NCI-H1930 (cell line): ENCODE data around the gene TXNRD1.

Experiments
- DNase-seq, 2 experiments: peaks; one replicate each; lab custom pipeline; 2025; lab: John Stamatoyannopoulos, UW

TXNRD1 gene

DNA sequence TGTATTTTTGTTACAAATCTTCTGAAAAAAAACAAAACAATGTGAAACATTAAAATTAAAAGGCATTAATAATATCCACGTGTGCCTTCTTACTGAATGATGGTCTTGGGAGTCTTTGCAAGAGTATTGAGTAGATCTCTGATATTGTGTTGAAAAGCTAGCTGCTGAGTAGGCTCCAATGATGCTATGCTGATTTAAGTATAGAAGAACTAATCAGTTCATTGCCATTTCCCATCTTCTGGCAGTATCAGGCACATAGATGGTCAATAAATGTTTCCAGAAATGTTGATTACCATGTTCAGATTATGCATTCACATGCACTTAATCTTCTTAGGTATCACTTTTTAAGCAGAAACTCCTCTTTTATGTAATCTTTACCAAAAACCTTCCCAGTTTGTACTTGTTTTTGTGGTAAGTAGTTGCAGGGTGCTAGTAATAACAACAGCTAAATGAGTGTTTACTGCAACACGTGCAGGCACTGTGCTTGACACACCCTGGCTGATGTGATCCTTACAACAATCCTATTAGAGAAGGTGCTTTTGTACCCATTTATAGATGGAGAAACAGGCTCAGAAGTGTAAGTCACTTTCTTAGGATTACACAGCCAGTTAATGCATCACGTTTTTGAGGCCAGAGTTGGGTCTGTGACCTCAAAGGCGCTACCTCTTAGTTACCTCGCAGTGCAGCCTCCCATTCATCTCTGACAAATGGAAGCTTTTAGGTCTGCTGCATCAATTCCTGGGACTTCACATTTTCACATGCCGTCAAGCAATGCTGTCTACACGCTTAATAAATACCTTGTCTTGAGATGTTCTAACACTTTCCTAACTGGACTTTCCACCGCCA lies 134.9 kb downstream of the TXNRD1 start:
- no peak for DNase-seq

DNA sequence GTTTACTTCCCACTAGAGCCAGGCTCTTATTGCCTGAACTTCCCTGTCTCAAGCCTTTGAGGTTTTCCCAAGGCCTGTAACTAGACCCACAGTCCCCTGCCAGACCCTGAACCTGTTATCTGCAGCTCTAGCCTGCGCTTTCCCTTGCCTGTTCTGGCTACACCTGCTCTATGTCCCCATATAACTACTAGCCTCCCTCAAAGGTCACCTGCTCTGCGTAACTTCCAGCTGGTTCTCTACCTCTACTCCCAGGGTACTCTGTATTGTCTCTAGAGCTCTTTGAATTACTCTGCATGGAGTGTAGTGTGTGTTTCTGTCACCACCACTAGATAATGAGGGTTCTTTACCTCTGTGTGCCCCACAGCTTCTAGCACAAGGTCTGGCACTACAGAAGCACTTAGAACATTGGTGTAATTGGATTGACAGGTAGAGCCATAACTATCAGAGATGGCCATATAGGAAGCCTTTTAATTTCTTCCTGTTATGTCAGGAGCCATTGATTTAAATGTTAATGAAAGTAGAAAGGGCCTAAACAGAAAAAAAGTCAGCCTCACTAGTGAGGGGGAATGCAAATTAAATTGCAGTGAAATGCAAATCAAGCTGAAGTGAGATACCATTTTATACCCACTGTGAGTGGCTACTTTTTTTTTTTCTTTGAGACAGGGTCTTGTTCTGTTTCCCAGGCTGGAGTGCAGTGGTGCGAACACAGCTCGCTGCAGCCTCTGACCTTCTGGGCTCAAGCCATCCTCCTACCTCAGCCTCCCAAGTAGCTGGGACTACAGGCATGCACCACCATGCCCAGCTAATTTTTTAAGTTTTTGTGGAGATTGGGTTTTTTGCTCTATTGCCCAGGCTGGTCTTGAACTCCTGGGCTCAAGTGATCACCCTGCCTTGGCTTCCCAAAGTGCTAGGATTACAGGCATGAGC lies 135.7 kb downstream of the TXNRD1 start:
- no peak for DNase-seq

DNA sequence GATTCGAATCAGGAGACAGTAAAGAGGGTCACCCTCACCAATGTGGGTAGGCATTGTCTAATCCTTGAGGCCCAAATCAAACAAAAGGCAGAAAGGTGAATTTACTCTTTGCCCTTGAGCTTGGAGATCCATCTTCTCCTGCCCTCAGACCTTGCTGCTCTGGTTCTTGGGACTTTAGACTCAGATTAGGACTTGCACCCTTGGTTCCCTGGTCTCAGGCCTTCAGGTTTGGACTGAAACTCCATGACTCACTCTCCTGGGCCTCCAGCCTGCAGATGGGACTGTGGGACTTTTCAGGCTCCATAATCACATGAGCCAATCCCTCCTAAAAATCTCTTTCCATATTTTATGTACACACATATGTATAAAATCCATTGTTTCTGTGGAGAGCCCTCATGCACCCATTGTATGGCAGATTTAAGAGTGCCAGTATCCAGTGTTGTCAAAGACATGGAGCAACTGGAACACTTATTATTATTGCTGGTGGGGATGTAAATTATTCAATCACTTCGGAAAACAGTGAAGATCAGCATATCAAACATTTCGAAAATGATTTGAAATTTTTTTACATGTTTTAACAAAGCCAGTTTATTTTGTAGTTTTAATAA lies 136.6 kb downstream of the TXNRD1 start:
- DNase-seq: no peak

DNA sequence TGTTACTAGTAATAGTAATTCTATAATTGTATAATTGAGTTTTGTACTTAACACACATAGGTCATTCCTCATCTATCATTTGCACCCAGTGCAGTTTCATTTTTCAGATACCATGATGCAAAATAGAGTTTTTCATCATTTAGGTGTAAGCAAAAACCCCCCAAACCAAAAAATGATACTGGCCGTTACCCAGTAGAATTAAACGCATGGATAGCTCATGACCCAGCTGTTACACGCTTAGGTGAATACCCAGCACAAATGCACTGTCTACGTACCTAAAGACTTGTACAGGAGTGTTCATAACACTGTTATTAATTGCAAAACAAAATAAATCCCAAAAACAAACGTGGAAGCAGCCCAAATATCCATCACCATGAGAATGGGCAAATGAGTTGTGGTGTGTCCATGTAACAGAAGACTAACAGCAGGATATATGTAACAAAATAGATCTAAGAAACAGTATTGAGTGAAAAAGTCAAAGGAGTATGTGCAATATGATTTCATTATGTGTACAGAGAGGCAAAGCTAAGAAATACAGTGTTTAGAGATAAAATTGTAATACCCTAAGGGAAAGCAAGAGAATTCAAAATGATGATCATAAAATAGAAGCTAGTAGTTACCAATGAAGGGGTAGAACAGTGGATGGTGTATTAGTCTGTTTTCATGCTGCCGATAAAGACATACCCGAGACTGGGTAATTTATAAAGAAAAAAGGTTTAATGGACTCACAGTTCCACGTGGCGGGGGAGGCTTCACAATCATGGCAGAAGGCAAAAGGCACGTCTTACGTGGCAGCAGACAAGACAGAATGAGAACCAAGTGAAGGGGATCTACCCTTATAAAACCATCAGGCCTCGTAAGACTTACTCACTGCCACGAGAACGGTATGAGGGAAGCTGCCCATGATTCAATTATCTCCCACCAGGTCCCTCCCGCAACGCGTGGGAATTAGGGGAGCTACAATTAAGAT lies 137.7 kb downstream of the TXNRD1 start:
- DNase-seq: no peak

DNA sequence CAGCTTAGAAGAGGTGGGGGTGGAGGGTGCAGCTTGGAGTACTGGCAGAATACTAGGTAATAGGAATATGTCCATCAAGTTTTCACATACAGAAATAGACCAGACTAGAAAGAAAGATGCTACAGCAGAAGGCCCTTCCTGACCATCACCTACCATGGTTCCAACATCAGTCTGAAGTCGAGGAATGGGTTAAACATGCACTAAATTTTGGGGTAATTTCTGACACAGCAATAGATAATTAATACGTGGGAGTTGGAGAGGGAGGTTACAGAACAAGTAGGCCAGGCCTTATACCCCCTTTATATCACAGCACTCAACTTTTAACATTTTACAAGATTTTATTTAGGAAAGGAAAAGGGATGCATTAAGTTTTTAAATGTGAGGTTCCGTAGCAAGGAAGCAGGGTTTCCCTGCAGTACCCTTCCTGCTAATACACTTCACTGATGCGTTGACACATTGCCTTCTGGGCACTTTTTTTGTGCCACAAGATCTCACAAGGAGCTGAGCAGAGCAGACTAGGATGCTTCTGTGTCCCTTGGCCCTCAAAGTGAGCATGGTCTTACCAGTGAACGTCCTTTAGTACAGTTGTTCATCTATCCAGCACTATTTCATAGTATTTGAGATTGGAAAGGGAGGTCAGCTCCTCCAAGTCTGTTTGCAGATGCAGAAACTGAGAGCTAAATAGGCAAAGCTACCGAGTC lies 138.7 kb downstream of the TXNRD1 start:
- no peak for DNase-seq

DNA sequence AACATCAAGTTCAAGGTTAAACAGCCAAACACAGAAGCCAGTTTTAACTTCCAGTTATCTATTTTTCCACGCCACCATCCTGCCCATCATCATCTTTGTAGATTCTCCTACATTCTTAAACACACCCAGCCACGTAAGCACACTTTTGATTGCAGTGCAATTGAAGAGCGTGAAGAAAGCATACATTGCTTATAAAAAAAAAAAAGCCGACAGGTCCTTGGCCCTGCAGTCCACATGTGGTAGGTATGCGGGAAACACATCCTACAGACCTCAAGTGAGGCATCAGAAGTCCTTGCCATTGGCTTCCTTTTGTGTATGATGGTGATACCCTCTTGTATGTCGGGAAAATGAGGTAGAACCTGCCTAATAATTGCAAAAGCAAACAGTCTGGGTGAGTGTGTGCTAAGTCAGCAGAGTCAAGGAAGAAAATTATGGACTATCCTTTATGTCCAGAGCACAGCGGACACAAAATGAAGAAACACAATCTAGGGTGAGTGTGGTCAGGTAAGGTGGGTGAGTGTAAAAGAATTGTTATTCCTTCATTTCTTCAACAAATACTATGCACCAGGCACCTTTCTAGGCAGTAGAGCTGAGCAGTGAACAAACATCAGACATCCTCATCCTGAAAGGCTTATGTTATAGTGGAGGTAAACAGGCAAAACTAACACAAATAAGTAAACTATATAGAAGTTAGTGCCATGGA lies 139.4 kb downstream of the TXNRD1 start:
- DNase-seq: no peak

DNA sequence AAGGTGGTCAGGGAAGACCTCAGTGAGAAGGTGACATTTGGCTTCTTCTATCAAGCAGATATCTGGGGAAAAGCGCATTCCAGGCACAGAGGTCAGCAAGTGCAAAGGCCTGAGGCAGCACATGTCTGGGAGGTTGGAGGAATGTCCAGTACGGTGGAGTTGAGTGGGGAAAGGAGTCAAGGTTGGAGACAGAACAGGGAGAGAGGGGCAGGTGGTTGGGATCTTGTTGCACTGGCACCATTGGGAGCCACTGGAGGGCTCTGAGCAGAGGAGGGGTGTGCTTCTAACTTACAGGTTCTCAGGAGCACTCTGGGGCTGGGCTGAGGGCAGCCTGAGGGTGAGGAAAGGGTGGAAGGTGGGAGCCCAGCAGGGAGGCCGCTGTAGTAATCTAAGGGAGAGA lies 140.1 kb downstream of the TXNRD1 start:
- DNase-seq: no peak

DNA sequence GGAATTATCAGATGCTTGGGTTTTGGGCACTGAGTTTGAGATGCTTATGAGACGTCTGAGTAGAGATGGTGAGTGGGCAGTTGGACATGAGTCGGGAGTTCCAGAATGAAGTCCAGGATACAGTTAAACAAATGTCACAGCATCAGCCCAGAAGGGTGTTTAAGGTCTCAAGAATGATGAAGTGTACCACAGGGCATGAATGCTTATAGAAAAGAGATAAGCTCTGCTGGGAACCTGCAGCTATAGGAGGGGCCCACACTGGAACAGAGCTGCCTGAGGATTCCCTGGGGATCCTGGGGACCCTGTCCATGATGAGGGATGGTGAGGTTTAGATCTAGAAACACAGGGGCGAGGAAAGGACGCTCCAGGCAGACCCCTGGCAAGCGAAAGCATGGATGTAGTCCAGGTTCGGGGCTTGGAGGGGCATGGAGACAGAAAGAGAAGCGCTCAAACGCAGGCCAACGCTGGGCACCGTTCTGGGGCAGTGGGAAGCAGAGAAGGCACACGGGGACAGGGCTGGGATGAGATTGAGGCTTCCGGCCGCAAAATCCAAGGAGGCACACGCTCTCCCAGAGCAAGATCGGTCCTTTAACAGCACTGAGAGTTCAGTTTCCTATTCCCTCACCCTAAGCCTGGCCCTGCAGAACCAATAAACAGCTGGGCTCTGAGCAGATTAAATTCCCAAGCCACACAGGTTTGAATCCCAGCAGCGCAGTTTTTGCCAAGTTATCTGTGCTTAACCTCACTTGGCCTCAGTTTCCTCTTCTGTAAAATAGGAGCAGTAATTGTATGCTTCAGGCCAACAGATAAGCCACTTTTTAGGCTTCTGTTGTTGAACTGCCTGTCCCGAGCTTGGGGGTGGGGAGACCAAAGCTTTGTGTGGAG lies 140.9 kb downstream of the TXNRD1 start:
- no peak for DNase-seq

DNA sequence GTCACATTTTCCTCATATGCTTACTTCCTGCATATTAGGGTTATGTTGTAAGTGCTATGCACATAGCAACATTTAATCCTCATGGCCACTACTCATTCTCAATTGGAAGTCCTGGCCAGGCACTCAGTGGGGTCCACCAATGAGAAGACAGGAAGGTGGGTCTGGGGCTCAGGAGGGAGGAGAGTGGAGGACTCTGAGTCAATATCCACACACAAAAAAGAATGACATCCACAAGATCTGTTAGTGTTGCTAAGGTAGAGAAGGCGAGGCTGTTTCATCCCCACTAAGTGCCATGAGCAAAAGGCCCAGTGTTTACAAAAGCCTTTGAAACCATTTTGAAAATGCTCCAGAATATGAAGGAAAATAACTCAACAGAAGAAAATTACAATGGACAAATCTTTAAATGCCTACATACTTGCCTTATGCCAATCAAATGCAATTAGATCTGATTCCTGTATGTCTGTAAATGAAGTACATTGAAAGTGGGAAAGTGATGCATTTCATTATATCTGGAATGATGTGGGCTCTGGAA lies 141.9 kb downstream of the TXNRD1 start:
- DNase-seq: no peak

DNA sequence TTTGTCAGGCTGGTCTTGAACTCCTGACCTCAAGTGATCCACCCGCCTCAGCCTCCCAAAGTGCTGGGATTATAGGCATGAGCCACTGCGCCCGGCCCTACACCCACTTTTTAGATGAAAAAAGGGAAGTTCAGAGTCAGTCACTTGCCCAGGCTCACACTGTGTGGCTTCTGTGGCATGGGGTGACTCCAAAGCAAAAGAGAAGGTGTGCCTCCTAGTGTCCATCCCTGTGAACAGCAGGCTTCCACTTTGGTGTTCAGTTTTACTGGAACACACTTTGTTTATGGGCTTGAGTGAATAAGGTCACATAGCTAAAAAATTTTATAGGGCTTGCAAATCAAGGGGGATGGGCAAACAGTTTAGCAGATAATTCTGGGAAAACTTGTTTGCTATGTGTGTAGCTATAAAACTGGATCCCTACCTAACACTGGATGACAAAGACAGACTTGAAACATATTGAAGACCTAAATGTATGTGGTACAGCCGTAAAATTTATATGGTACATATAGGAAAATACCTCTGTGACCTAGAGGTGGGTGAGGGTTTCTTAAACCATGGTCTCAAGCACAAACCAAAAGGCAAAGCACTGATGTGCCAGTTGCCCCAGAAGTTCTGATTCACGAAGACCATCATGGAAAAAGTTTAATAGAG lies 142.9 kb downstream of the TXNRD1 start:
- DNase-seq: peak in 1 of 2 experiments; percentile 39

DNA sequence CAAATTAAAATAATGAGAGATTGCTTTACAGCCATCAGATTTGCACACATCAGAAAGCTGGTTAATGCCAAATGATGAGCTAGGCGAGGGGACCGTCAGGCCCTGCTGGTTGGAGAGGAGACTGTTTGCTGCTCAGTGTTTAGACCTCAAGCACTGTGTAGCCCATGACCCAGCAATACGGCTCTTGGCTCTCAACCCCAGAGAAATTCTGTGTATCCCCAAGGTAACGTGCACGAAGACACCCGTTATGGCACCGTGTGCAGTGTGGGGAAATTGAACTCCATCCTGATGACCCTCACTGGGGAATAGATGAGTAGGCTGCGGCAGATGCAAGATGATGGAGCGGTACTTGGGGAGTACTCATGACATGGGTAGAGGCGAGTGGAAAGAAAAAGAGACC lies 143.6 kb downstream of the TXNRD1 start:
- DNase-seq: no peak

DNA sequence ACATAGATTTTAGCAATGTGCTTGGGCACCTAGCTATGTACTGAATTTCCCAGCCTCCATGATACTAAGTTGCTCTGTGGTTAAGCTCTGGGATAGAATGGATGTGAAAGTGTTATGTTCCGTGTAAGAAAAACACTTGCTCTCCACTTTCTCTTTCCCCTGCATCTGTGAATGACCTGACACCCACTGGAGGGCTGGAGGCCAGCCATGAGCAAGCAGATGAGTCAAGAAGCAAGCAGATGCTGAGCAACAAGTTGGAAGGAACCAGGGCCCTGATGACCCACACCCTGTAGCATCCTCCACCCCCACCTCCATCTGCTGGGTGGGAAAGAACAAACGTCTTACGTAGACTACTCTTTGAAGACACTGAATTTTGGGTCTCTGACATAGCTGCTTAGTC lies 144.6 kb downstream of the TXNRD1 start:
- no peak for DNase-seq

DNA sequence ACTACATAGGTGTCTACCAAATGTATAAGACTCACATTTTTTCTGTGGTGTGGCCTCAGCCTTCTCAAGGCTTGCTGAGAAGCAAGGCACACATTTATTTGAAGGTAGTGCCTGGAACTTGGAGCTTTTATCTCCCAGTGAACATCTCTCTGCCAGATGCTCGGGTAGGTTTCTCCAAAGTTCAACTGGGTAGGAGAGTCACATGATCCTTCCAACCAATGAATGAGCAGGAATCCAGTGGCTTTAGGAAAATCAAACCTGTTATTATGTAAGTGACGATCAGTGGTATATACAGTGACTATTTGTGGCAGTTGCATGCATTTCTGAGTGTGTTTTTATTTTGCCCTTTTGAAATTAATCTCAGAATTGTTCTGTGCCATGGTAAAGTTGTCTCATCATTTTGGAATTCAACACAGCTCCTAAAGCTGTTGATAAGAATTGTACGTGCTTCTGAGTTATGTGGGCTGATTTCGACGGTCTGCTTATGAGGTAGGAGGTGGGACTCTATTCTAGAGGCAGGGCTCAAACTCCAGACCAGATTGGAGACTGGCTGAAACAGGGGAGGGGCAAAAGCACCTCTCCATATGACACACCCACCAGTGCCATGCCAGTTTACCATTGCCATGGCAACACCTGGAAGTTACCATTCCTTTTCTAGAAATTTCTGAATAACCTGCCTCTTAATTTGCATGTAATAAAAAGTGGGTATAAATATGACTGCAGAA lies 145.6 kb downstream of the TXNRD1 start:
- DNase-seq: no peak

DNA sequence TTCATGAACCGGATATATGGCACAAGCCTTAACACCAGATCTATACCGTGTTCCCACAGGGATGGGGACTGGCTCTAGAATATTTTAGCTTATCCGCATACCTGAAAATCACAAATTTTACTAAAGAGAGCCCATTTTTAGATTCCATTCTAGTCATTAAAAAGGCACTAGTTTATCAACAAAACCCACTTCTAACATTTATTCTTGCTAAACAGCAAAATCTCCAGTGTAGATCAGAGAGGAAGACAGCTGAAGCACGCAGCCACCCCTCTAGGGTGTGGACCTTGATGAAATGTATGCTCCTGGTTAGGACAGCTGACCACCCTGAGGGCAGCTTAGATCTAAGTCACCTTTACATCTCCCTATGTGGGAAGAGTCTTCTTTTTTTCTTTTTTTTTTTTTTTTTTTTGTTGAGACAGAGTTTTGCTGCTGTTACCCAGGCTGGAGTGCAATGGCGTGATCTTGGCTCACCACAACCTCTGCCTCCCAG lies 150.4 kb downstream of the TXNRD1 start:
- no peak for DNase-seq

DNA sequence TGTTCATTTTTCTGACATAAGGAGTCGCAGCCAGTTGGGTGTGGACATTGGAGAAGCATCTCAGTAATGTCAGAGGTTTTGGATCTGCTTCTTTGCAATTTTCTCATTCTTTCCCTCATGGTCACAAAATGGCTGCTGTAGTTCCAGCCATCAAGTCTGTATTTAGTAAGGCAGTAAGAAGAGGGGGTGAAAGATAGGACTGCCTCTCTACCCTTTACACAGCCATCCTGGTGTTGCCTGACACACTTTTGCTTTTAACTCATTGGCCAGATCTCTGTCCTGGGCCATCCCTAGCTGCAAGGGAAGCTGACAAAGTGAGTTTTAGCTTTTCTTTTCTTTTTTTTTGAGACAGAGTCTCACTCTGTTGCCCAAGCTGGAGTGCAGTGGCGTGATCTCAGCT lies 154.1 kb downstream of the TXNRD1 start:
- no peak for DNase-seq

DNA sequence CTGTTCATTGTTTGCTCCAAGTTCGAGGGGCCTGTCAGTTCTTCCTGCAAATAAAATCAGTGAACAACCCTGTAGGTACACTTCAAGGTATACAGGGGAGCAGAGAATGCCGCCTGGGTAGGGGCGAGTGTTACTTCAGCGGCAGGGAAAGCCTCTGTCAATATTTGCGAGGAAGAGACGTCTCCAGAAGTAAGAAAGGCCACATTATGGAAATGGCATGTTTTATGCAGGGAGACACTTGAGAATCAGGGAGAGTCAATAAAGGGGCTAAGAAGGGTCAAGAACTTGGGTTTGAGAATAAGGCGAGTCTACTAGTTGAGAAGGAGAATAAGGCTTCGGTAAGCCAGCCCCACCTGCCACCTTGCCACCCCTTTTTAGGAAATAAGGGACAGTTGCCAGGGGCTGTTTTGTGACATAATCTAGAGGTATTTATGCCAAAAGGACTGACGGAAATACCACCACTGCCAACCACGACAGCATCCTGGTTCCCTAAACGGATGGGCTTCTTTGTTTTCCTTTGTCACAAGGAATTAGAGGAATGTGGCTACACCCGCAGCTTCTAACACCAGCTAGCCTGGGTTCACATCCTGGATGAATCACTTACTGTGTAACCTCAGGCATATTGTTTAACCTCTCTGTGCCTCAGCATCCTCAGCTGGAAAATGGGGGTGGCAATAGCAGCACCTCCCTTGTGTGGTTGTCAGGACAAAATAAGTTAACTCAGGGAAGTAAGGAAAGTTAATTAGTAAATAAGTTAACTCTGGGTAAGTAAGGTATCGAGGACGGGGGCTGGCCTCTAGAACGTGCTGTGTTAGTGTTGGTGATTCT lies 155.7 kb downstream of the TXNRD1 start:
- no peak for DNase-seq
